Calu3 (cell line): ENCODE data around the gene EP400. TPM values are rescaled to one million over a fixed set of nuclear protein-coding genes. Genes with fewer than 3 reads are reported as not detected.

ENCODE experiments used
- BruUV-seq: library from RNA; stranded (reverse); fragments of 400-500 nt; replicated peaks from 2 replicates; lab custom pipeline; 2021; lab: Mats Ljungman, UMichigan
- CTCF ChIA-PET: fragments of 300-600 bp; sonication (Branson Sonifier 250); formaldehyde crosslinking; loops from one replicate; lab custom pipeline; 2022; ENCODE audit warnings: antibody characterized with exemption; lab: Charles Lee
- DNase-seq: peaks from one replicate; pipeline ENCODE4 v3.0.0; 2022
- H3K27ac Mint-ChIP-seq: one replicate; pipeline ENCODE4 v1.8.0; 2022; ENCODE audit warnings: mixed read lengths; ENCODE audit not compliant: unreplicated experiment
- H3K27me3 Mint-ChIP-seq: one replicate; pipeline ENCODE4 v1.8.0; 2022; ENCODE audit warnings: mixed read lengths; ENCODE audit not compliant: unreplicated experiment
- H3K36me3 Mint-ChIP-seq: one replicate; pipeline ENCODE4 v1.8.0; 2022; ENCODE audit warnings: mild to moderate bottlenecking, moderate library complexity, mixed read lengths; ENCODE audit not compliant: insufficient read depth, unreplicated experiment
- H3K4me1 Mint-ChIP-seq: one replicate; pipeline ENCODE4 v1.8.0; 2022; ENCODE audit warnings: mild to moderate bottlenecking, low read depth, mixed read lengths; ENCODE audit not compliant: unreplicated experiment
- H3K4me3 Mint-ChIP-seq: one replicate; pipeline ENCODE4 v1.8.0; 2022; ENCODE audit warnings: mild to moderate bottlenecking, low read depth, moderate library complexity, mixed read lengths; ENCODE audit not compliant: unreplicated experiment
- H3K9me3 Mint-ChIP-seq: one replicate; pipeline ENCODE4 v1.8.0; 2022; ENCODE audit warnings: low read depth, mixed read lengths; ENCODE audit not compliant: unreplicated experiment
- intact Hi-C: fragments of 100-400 bp; cut with micrococcal nuclease; formaldehyde crosslinking; loops from one replicate; pipeline ENCODE4 v1.10.0; 2022; ENCODE audit not compliant: unreplicated experiment
- total RNA-seq: library from RNA; stranded (reverse); gene quantifications from 2 replicates; pipeline ENCODE4 v1.2.3, GENCODE V29; 2022
- TF ChIP-seq, protein P1 (sequence below): fragments of 200-600 bp; IDR thresholded peaks from one replicate; pipeline ENCODE4 v1.8.0; 2022; ENCODE audit warnings: antibody characterized with exemption; ENCODE audit not compliant: unreplicated experiment

The EP400 gene
- total RNA-seq, 1 experiment from 2014 or later: 88.7 TPM

- H3K9me3 Mint-ChIP-seq: no peaks in the 10 kb centered on the region
- H3K27me3 Mint-ChIP-seq: no peaks in the 10 kb centered on the region
- TF ChIP-seq, protein P1, sequence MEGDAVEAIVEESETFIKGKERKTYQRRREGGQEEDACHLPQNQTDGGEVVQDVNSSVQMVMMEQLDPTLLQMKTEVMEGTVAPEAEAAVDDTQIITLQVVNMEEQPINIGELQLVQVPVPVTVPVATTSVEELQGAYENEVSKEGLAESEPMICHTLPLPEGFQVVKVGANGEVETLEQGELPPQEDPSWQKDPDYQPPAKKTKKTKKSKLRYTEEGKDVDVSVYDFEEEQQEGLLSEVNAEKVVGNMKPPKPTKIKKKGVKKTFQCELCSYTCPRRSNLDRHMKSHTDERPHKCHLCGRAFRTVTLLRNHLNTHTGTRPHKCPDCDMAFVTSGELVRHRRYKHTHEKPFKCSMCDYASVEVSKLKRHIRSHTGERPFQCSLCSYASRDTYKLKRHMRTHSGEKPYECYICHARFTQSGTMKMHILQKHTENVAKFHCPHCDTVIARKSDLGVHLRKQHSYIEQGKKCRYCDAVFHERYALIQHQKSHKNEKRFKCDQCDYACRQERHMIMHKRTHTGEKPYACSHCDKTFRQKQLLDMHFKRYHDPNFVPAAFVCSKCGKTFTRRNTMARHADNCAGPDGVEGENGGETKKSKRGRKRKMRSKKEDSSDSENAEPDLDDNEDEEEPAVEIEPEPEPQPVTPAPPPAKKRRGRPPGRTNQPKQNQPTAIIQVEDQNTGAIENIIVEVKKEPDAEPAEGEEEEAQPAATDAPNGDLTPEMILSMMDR: peak; percentile 25
- peak overlapping the region; percentile 100 for H3K4me3 Mint-ChIP-seq
- intact Hi-C loops: no loop called here
- H3K27ac Mint-ChIP-seq: no peak overlapping the region
- no peaks in the 10 kb centered on the region for H3K4me1 Mint-ChIP-seq
- peaks cover 45% of the 10 kb centered on the region for H3K36me3 Mint-ChIP-seq
- DNase-seq: peak; percentile 29
- CTCF ChIA-PET: no interaction called here
- no TSS peak for BruUV-seq
Measured at GRCh38 chr12:131927110-131928079, 22.3 kb upstream of the EP400 start.

GRCh38 chr12:131928080-131928710 lies 21.5 kb upstream of the EP400 start:
- CTCF ChIA-PET: no interaction called here
- no peak for DNase-seq
- Mint-ChIP-seq H3K4me1 (no peaks in the 10 kb centered on the region), H3K27ac (peak overlapping the region; percentile 13), H3K9me3 (no peaks in the 10 kb centered on the region), H3K4me3 (peak overlapping the region; percentile 100), H3K36me3 (peaks cover 52% of the 10 kb centered on the region), H3K27me3 (no peaks in the 10 kb centered on the region)
- TF ChIP-seq, protein P1: no peak
- no TSS peak for BruUV-seq
- intact Hi-C loops: no loop called here

DNA sequence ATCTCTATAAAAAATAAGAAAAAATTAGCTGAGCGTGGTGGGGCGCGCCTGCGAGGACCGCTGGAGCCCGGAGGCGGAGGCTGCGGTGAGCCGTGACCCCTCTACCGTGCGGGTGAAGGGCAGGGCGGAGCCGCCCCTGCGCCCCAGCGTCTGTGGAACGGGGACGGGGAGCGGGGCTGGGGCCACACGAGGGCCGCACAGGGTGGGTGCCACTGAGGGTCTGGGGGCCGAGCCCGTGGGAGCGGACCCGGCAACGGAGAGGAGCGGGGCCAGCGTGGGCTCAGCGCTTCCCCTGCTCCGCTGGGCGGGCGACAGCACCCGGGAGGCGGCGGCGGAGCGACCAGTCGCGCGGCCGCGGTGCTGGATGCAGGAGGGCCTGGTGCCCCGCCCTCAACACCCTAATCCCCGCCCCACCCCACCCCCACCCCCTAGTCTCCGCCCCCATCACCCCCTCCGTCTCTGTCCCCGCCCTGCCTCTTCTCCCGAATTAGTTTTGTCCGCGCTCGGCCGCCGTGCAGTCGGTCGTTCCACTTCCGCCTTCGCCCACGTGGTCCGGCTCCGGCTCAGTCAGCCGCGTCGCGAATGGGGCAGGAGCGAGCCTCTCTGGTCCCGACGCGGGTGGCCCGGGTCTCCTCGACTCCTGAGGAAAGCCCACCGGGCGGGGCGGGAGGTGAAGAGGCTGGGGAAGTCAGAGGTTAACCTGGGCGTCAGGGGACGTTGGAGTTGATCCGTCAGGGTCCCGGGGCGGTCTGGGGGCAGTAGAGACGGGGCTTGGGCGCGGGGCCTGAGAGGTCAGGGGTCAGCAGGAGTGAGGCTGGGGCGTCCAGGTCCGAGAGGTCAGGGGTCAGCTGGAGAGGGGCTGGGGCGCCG lies 20.8 kb upstream of the EP400 start, which contains the start of gene PUS1:
PUS1 (plus strand) TSS at position 566 of the 870 bp plus-strand sequence. CDS start 447 bp downstream, outside the sequence.
- intact Hi-C loops: no loop called here
- H3K4me3 Mint-ChIP-seq: peak within 1 kb of the TSS; percentile 100
- BruUV-seq: no TSS peak

More for the DNA sequence above, 20.8 kb upstream of the EP400 start, which contains the start of gene PUS1:
- Mint-ChIP-seq H3K9me3 (no peaks in the 10 kb centered on the region), H3K4me1 (no peaks in the 10 kb centered on the region), H3K36me3 (peaks cover 58% of the 10 kb centered on the region), H3K27ac (peak within 1 kb of the TSS; percentile 97), H3K27me3 (no peaks in the 10 kb centered on the region)
- DNase-seq: peak; percentile 98
- TF ChIP-seq, protein P1: no peak
- CTCF ChIA-PET: interaction anchor here (0.7 to 1.4 kb wide), 2 partner anchors 75 to 78 kb away, joined by 6 to 9 read pairs; no protein-coding TSS in a partner anchor
